ENCODE data around the gene NFATC1.

Gene NFATC1

GRCh38 chr18:79556829-79557585, 161.3 kb downstream of the NFATC1 start:
- no peak overlapping the region for H3K9ac ChIP-seq (ENCODE audit: low read depth, low read length)
- H3K36me3 ChIP-seq (ENCODE audit: insufficient read depth, low read depth, low read length) = no peaks in the 10 kb centered on the region
- H3K9me3 ChIP-seq (ENCODE audit: insufficient read depth, low read depth, low read length) = no peaks in the 10 kb centered on the region
- H3K4me1 ChIP-seq (ENCODE audit: insufficient read depth, low read length) = no peaks in the 10 kb centered on the region
- H3K27ac ChIP-seq (ENCODE audit: low read length) = no peak overlapping the region
- no peaks in the 10 kb centered on the region for H3K27me3 ChIP-seq (ENCODE audit: insufficient read depth, low read length)
- H3K4me3 ChIP-seq (ENCODE audit: low read length) = no peak overlapping the region

DNA sequence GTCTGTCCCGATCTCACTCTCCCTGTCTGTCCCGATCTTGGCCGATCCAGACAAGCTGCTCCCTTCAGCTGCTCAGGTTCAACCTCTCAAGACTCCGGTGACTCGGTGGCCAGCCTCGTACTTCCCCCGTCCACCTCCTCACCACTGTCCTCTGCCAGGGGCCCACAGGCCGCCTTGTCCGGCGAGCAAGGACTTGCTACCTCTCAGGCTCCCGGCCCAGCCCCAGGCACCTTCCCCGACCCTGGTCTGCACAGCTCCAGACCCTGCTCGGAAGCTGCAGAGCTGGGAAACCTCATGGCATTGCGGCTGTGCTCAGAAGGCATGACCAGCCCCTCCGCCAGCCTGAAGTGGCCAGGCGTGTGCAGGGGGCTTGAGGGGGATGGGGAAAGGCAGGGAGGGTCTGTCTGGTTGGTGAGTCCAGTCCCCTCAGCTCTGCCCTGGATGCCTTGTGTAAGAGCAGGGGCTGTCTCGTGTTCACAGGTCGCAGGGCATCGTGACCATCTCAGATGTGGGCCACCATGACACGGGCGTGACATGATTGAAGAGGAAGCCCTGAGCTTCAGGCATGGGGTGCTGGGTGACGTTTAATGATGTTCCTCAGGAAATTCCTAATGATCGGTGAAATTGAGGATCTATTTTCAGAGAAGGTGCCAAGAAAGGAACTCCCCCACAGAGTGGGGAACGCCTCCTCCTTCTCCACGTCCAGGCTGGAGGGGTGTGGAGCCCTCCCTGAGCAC, 162.6 kb downstream of the NFATC1 start:
- Histone ChIP-seq H3K36me3 (ENCODE audit: insufficient read depth, low read depth, low read length) (no peaks in the 10 kb centered on the region), H3K27ac (ENCODE audit: low read length) (no peak overlapping the region), H3K9me3 (ENCODE audit: insufficient read depth, low read depth, low read length) (no peaks in the 10 kb centered on the region), H3K27me3 (ENCODE audit: insufficient read depth, low read length) (no peaks in the 10 kb centered on the region), H3K4me1 (ENCODE audit: insufficient read depth, low read length) (no peaks in the 10 kb centered on the region), H3K9ac (ENCODE audit: low read depth, low read length) (no peak overlapping the region), H3K4me3 (ENCODE audit: low read length) (no peak overlapping the region)

DNA sequence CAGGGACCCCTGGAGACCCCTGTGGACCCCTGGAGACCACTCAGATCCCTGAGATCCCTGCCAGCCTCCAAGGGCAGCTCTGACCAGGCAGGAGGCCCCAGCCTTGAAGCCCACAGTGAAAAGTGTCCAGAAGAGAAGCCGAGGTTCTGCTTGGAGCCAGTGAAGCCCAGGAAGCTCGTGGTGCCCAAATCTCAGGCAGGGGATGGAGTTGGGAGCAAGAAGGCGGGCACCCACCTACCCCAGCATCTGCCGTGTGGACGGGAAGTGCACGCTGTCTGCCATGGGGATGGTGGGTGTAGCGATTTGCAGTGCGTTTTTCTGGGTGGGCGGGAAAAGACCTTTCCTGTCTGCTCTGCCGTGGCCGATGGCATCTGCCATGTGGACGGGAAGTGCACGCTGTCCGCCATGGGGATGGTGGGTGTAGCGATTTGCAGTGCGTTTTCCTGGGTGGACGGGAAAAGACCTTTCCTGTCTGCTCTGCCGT, 163.2 kb downstream of the NFATC1 start:
- Histone ChIP-seq H3K36me3 (ENCODE audit: insufficient read depth, low read depth, low read length) (no peaks in the 10 kb centered on the region), H3K4me3 (ENCODE audit: low read length) (no peak overlapping the region), H3K27me3 (ENCODE audit: insufficient read depth, low read length) (no peaks in the 10 kb centered on the region), H3K27ac (ENCODE audit: low read length) (no peak overlapping the region), H3K9ac (ENCODE audit: low read depth, low read length) (no peak overlapping the region), H3K4me1 (ENCODE audit: insufficient read depth, low read length) (no peaks in the 10 kb centered on the region), H3K9me3 (ENCODE audit: insufficient read depth, low read depth, low read length) (no peaks in the 10 kb centered on the region)

DNA sequence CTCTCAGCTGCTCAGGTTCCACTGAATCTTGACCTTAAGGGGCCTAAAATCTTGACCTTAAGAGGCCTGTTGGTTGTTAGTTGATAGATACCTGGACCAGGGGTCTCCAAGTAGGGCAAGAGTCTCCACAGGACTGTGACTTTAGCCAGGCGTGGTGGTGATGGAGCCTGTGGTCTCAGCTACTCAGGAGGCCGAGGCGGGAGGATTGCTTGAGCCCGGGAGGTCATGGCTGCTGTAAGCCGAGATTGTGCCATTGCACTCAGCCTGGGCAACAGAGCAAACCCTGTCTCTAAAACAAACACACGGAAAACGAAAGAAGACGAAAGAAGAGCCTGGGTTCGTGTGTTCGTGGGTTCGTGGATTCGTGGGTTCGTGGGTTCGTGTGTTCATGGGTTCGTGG, 163.7 kb downstream of the NFATC1 start:
- H3K27me3 ChIP-seq (ENCODE audit: insufficient read depth, low read length) = no peaks in the 10 kb centered on the region
- no peak overlapping the region for H3K4me3 ChIP-seq (ENCODE audit: low read length)
- H3K4me1 ChIP-seq (ENCODE audit: insufficient read depth, low read length) = no peaks in the 10 kb centered on the region
- no peak overlapping the region for H3K27ac ChIP-seq (ENCODE audit: low read length)
- no peaks in the 10 kb centered on the region for H3K36me3 ChIP-seq (ENCODE audit: insufficient read depth, low read depth, low read length)
- no peak overlapping the region for H3K9ac ChIP-seq (ENCODE audit: low read depth, low read length)
- H3K9me3 ChIP-seq (ENCODE audit: insufficient read depth, low read depth, low read length) = no peaks in the 10 kb centered on the region

DNA sequence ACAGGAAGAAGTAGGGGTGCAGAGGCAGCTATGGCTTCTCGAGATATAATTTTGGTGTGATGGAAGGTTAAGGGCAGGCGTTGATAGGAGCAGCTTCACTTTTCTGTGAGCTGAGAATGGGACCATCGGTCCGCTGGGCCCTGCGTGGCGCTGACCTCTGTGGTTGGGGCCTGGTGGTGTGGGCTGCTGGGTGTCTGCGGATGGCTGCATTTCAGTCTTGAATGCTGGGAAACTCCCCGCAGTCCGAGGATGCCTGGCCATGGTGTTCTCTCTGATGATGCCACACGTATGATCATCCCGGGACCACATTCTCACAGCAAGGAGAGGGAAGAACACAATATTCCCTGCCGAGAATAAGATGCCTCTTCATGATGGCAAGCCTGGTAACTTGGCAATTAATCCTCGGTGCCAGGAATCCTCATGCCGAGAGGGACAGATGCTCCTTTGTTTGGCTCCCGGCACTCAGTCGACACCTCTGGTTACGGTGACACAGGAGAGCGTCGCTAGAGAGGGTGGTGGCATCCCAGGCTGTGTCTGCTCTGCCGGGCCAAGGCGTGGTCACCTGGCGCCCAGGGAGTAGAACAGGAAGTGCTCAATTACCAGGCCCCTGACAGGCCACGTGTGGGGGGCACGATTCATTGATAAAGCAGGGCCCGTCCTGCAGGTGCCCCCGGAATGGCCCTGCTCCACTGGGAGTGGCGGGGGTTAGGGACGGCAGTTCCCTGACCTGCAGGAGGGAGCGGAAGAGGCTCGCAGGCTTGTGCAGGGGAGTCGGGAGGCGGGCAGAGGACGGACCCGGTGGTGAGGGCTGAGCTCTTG, 164.5 kb downstream of the NFATC1 start:
- no peaks in the 10 kb centered on the region for H3K9me3 ChIP-seq (ENCODE audit: insufficient read depth, low read depth, low read length)
- H3K9ac ChIP-seq (ENCODE audit: low read depth, low read length) = no peak overlapping the region
- H3K36me3 ChIP-seq (ENCODE audit: insufficient read depth, low read depth, low read length) = no peaks in the 10 kb centered on the region
- H3K4me3 ChIP-seq (ENCODE audit: low read length) = no peak overlapping the region
- H3K4me1 ChIP-seq (ENCODE audit: insufficient read depth, low read length) = no peaks in the 10 kb centered on the region
- no peaks in the 10 kb centered on the region for H3K27me3 ChIP-seq (ENCODE audit: insufficient read depth, low read length)
- no peak overlapping the region for H3K27ac ChIP-seq (ENCODE audit: low read length)

DNA sequence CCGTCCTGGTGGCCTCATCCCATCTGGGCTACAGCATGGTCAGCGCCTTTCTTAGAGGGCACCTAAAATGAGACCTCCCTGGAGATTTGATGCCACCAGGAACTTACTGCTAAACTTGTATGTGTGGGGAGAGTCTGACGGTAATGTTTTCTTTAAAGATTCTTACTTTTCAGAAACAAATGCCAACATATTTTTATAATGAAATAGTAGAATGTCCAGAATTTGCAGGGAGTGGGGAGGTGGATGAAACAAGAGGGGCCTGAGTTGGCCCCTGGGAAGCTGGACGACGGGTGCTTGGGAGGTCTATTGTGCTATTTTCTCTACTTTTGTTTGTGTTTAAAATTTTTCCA, 165.1 kb downstream of the NFATC1 start:
- Histone ChIP-seq H3K9me3 (ENCODE audit: insufficient read depth, low read depth, low read length) (no peaks in the 10 kb centered on the region), H3K4me1 (ENCODE audit: insufficient read depth, low read length) (no peaks in the 10 kb centered on the region), H3K27ac (ENCODE audit: low read length) (no peak overlapping the region), H3K9ac (ENCODE audit: low read depth, low read length) (no peak overlapping the region), H3K36me3 (ENCODE audit: insufficient read depth, low read depth, low read length) (no peaks in the 10 kb centered on the region), H3K27me3 (ENCODE audit: insufficient read depth, low read length) (no peaks in the 10 kb centered on the region), H3K4me3 (ENCODE audit: low read length) (no peak overlapping the region)

- no peak overlapping the region for H3K27ac ChIP-seq (ENCODE audit: low read length)
- no peaks in the 10 kb centered on the region for H3K27me3 ChIP-seq (ENCODE audit: insufficient read depth, low read length)
- no peak overlapping the region for H3K4me3 ChIP-seq (ENCODE audit: low read length)
- H3K9ac ChIP-seq (ENCODE audit: low read depth, low read length) = no peak overlapping the region
- H3K4me1 ChIP-seq (ENCODE audit: insufficient read depth, low read length) = peaks cover 6% of the 10 kb centered on the region; the same call in 1 of the 2 replicates
- H3K9me3 ChIP-seq (ENCODE audit: insufficient read depth, low read depth, low read length) = no peaks in the 10 kb centered on the region
- no peaks in the 10 kb centered on the region for H3K36me3 ChIP-seq (ENCODE audit: insufficient read depth, low read depth, low read length)
Measured at GRCh38 chr18:79563949-79564348, 168.2 kb downstream of the NFATC1 start.

DNA sequence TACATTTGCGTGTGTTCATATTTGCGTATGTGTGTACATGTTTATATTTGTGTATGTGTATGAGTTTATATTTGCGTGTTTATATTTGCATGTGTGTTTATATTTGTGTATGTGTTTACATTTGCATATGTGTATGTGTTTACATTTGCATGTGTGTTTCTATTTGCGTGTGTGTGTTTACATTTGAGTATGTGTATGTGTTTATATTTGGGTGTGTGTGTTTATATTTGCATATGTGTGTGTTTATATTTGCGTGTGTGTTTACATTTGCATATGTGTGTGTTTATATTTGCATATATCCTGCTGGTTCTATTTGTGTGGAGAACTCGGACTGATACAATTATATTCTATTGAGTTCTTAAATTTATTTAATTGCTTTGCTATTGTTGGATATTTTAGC, 168.7 kb downstream of the NFATC1 start:
- H3K27me3 ChIP-seq (ENCODE audit: insufficient read depth, low read length) = peaks cover under 1% of the 10 kb centered on the region; the same call in 1 of the 2 replicates
- no peak overlapping the region for H3K27ac ChIP-seq (ENCODE audit: low read length)
- no peak overlapping the region for H3K9ac ChIP-seq (ENCODE audit: low read depth, low read length)
- peaks cover 6% of the 10 kb centered on the region; the same call in 1 of the 2 replicates for H3K4me1 ChIP-seq (ENCODE audit: insufficient read depth, low read length)
- H3K9me3 ChIP-seq (ENCODE audit: insufficient read depth, low read depth, low read length) = no peaks in the 10 kb centered on the region
- no peaks in the 10 kb centered on the region for H3K36me3 ChIP-seq (ENCODE audit: insufficient read depth, low read depth, low read length)
- H3K4me3 ChIP-seq (ENCODE audit: low read length) = no peak overlapping the region

- Histone ChIP-seq H3K36me3 (ENCODE audit: insufficient read depth, low read depth, low read length) (no peaks in the 10 kb centered on the region), H3K9ac (ENCODE audit: low read depth, low read length) (0 out of 2 replicates have a peak overlapping the region, but pooled peaks have one; percentile 43), H3K4me1 (ENCODE audit: insufficient read depth, low read length) (peaks cover 6% of the 10 kb centered on the region; the same call in 1 of the 2 replicates), H3K27ac (ENCODE audit: low read length) (no peak overlapping the region), H3K27me3 (ENCODE audit: insufficient read depth, low read length) (peaks cover 5% of the 10 kb centered on the region; the same call in 1 of the 2 replicates), H3K9me3 (ENCODE audit: insufficient read depth, low read depth, low read length) (no peaks in the 10 kb centered on the region), H3K4me3 (ENCODE audit: low read length) (no peak overlapping the region)
Measured at GRCh38 chr18:79566771-79567431, 171.2 kb downstream of the NFATC1 start.

GRCh38 chr18:79567481-79568147, 171.9 kb downstream of the NFATC1 start:
- Histone ChIP-seq H3K9ac (ENCODE audit: low read depth, low read length) (peak overlapping the region; percentile 43; the same call in 1 of the 2 replicates), H3K36me3 (ENCODE audit: insufficient read depth, low read depth, low read length) (no peaks in the 10 kb centered on the region), H3K4me1 (ENCODE audit: insufficient read depth, low read length) (peaks cover 6% of the 10 kb centered on the region; the same call in 1 of the 2 replicates), H3K9me3 (ENCODE audit: insufficient read depth, low read depth, low read length) (peaks cover 2% of the 10 kb centered on the region), H3K4me3 (ENCODE audit: low read length) (no peak overlapping the region), H3K27me3 (ENCODE audit: insufficient read depth, low read length) (peaks cover 5% of the 10 kb centered on the region; the same call in 1 of the 2 replicates), H3K27ac (ENCODE audit: low read length) (no peak overlapping the region)
